ENCODE measurements around the gene DTNBP1.

- TF ChIP-seq CTCF (IDR thresholded peaks at IDR 0.05) (no peak), POLR2AphosphoS5 (IDR thresholded peaks at IDR 0.05) (no peak)
These were observed 189.1 kb downstream of the DTNBP1 start for GRCh38 chr6:15473741-15474161.

Measured in prostate gland (tissue), 2 donors.